ENCODE results near the gene TBC1D25. TPM values are rescaled to one million over a fixed set of nuclear protein-coding genes. Genes with fewer than 3 reads are reported as not detected.

TBC1D25 gene
- polyA plus RNA-seq, 1 of the 3 experiments (the other 2 are of a cell fraction): 18.4 TPM

DNA sequence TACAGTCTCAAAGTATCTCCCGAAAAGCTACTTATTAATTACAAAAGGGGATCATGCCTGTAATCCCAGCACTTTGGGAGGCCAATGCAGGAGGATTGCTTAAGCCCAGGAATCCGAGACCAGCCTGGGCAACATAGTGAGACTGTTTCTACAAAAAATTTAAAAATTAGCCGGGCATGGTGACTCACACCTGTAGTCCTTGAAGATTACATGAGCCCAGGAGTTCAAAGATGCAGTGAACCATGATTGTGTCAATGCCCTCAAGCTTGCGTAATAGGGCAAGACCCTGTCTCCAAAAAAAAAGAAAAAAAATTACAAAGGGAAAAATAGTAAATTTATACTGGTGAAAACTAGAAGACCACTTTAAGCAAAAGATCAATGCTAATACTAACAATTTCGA lies 34.0 kb upstream of the TBC1D25 start (continued):
- TF ChIP-seq, protein P1, sequence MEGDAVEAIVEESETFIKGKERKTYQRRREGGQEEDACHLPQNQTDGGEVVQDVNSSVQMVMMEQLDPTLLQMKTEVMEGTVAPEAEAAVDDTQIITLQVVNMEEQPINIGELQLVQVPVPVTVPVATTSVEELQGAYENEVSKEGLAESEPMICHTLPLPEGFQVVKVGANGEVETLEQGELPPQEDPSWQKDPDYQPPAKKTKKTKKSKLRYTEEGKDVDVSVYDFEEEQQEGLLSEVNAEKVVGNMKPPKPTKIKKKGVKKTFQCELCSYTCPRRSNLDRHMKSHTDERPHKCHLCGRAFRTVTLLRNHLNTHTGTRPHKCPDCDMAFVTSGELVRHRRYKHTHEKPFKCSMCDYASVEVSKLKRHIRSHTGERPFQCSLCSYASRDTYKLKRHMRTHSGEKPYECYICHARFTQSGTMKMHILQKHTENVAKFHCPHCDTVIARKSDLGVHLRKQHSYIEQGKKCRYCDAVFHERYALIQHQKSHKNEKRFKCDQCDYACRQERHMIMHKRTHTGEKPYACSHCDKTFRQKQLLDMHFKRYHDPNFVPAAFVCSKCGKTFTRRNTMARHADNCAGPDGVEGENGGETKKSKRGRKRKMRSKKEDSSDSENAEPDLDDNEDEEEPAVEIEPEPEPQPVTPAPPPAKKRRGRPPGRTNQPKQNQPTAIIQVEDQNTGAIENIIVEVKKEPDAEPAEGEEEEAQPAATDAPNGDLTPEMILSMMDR (IDR thresholded peaks at IDR 0.05): no peak
- no peak for TF ChIP-seq NFIC (IDR thresholded peaks at IDR 0.05; ENCODE audit: borderline replicate concordance)
- no peak for TF ChIP-seq FOXJ3 (CRISPR knock-in tag; IDR thresholded peaks at IDR 0.05)
- no peak for TF ChIP-seq RCOR1 (IDR thresholded peaks at IDR 0.05; ENCODE audit: low read length)

DNA sequence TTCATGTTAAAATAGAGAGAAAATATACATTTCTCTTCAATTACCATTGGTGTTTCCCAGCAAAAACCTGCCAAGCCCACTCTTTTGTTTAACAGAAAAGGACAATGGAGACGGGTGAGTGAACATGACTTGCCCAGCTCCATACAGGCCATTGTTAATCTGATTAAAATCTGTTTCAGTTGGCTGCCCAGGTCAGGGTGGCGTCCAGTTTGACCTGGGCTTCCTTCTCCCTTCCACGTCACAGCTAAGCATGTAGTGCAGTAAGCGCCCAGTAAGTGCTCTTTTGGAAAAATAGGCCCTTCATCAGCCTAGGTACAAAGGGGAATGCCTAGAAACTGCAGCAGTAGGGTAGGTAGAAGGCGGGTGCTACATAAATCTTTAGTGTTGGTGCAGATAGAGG lies 32.3 kb upstream of the TBC1D25 start:
- Histone ChIP-seq H3K9ac (no peak overlapping the region), H3K9me2 (no peaks in the 10 kb centered on the region), H3K4me1 (ENCODE audit: control insufficient read depth in 1 of 2, insufficient read depth in 2 of 2, low read depth in 1 of 2, low read length in 1 of 2) (peaks cover 0 to 7% of the 10 kb centered on the region in 2 experiments; a peak in 1 of 4 replicates), H3K4me3 (ENCODE audit: low read depth in 2 of 2, low read length in 1 of 2) (no peak overlapping the region), H3K79me2 (ENCODE audit: insufficient read depth) (no peaks in the 10 kb centered on the region), H3K27me3 (ENCODE audit: insufficient read depth) (no peaks in the 10 kb centered on the region; the same call in 1 of the 2 replicates), H3F3A (replicated peaks; ENCODE audit: insufficient read depth) (no peaks in the 10 kb centered on the region), H2AFZ (ENCODE audit: low read depth) (no peak overlapping the region), H3K36me3 (replicated peaks in 1 of 2; ENCODE audit: control insufficient read depth in 1 of 2, insufficient read depth in 2 of 2, low read length in 1 of 2) (no peaks in the 10 kb centered on the region), H3K9me3 (no peaks in the 10 kb centered on the region), H3K27ac (ENCODE audit: low read depth in 2 of 2, low read length in 1 of 2) (no peak overlapping the region), H4K20me1 (ENCODE audit: insufficient read depth) (no peaks in the 10 kb centered on the region), H3K4me2 (no peak overlapping the region)
- TF ChIP-seq, protein P2, sequence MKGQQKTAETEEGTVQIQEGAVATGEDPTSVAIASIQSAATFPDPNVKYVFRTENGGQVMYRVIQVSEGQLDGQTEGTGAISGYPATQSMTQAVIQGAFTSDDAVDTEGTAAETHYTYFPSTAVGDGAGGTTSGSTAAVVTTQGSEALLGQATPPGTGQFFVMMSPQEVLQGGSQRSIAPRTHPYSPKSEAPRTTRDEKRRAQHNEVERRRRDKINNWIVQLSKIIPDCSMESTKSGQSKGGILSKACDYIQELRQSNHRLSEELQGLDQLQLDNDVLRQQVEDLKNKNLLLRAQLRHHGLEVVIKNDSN (IDR thresholded peaks at IDR 0.05; ENCODE audit: borderline replicate concordance, low read depth): no peak
- no peak for TF ChIP-seq JUND (IDR thresholded peaks at IDR 0.05)
- TF ChIP-seq, protein P1 (IDR thresholded peaks at IDR 0.05): no peak
- no peak for TF ChIP-seq NRF1 (IDR thresholded peaks at IDR 0.05; ENCODE audit: low read depth, low read length)
- TF ChIP-seq TAF1 (IDR thresholded peaks at IDR 0.05; ENCODE audit: borderline replicate concordance, low read depth, low read length): no peak
- TF ChIP-seq FOSL2 (IDR thresholded peaks at IDR 0.05; ENCODE audit: borderline replicate concordance, low read depth): no peak
- TF ChIP-seq, protein P3, sequence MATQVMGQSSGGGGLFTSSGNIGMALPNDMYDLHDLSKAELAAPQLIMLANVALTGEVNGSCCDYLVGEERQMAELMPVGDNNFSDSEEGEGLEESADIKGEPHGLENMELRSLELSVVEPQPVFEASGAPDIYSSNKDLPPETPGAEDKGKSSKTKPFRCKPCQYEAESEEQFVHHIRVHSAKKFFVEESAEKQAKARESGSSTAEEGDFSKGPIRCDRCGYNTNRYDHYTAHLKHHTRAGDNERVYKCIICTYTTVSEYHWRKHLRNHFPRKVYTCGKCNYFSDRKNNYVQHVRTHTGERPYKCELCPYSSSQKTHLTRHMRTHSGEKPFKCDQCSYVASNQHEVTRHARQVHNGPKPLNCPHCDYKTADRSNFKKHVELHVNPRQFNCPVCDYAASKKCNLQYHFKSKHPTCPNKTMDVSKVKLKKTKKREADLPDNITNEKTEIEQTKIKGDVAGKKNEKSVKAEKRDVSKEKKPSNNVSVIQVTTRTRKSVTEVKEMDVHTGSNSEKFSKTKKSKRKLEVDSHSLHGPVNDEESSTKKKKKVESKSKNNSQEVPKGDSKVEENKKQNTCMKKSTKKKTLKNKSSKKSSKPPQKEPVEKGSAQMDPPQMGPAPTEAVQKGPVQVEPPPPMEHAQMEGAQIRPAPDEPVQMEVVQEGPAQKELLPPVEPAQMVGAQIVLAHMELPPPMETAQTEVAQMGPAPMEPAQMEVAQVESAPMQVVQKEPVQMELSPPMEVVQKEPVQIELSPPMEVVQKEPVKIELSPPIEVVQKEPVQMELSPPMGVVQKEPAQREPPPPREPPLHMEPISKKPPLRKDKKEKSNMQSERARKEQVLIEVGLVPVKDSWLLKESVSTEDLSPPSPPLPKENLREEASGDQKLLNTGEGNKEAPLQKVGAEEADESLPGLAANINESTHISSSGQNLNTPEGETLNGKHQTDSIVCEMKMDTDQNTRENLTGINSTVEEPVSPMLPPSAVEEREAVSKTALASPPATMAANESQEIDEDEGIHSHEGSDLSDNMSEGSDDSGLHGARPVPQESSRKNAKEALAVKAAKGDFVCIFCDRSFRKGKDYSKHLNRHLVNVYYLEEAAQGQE (IDR thresholded peaks at IDR 0.05; ENCODE audit: low read depth, low read length): no peak
- TF ChIP-seq EP300 (IDR thresholded peaks at IDR 0.05; ENCODE audit: borderline replicate concordance in 1 of 2, low read depth in 1 of 2, low read length in 1 of 2): no peak
- no peak for TF ChIP-seq MXI1 (IDR thresholded peaks at IDR 0.05; ENCODE audit: low read depth, low read length)
- no peak for TF ChIP-seq FOXJ3 (CRISPR knock-in tag; IDR thresholded peaks at IDR 0.05)
- TF ChIP-seq TEAD4 (IDR thresholded peaks at IDR 0.05; ENCODE audit: borderline replicate concordance, insufficient read depth): no peak
- no peak for TF ChIP-seq RAD21 (IDR thresholded peaks at IDR 0.05; ENCODE audit: low read length)
- TF ChIP-seq, protein P4, sequence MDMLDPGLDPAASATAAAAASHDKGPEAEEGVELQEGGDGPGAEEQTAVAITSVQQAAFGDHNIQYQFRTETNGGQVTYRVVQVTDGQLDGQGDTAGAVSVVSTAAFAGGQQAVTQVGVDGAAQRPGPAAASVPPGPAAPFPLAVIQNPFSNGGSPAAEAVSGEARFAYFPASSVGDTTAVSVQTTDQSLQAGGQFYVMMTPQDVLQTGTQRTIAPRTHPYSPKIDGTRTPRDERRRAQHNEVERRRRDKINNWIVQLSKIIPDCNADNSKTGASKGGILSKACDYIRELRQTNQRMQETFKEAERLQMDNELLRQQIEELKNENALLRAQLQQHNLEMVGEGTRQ (IDR thresholded peaks at IDR 0.05; ENCODE audit: borderline replicate concordance, low read depth, low read length): no peak
- TF ChIP-seq SIN3A (IDR thresholded peaks at IDR 0.05; ENCODE audit: borderline replicate concordance, low read depth, low read length): no peak
- TF ChIP-seq NFIC (IDR thresholded peaks at IDR 0.05; ENCODE audit: borderline replicate concordance): no peak
- TF ChIP-seq RFX5 (IDR thresholded peaks at IDR 0.05; ENCODE audit: low read length): no peak
- TF ChIP-seq RXRA (IDR thresholded peaks at IDR 0.05; ENCODE audit: borderline replicate concordance, low read depth): no peak
- TF ChIP-seq, protein P5, sequence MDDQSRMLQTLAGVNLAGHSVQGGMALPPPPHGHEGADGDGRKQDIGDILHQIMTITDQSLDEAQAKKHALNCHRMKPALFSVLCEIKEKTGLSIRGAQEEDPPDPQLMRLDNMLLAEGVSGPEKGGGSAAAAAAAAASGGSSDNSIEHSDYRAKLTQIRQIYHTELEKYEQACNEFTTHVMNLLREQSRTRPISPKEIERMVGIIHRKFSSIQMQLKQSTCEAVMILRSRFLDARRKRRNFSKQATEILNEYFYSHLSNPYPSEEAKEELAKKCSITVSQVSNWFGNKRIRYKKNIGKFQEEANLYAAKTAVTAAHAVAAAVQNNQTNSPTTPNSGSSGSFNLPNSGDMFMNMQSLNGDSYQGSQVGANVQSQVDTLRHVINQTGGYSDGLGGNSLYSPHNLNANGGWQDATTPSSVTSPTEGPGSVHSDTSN (IDR thresholded peaks at IDR 0.05): no peak
- WGBS (ENCODE audit: low lambda C conversion rate): 68% methylated on average over 5 of the region's 5 CpGs
- CTCF ChIA-PET: interaction anchor here (1.2 kb wide), 1 partner anchor 12 kb away, joined by 3 read pairs; no protein-coding TSS in a partner anchor
- POLR2A ChIA-PET: no interaction called here
- DNase-seq: no peak
